Panc1 (cell line): ENCODE results near the gene FOXP2. TPM values are rescaled to one million over a fixed set of nuclear protein-coding genes. Genes with fewer than 3 reads are reported as not detected.

Experiments used
- ATAC-seq: fragments of 200-7000 bp; cut with Tn5 transposase; 2 replicates; pipeline ENCODE4 v1.9.1; 2020; ENCODE audit warnings: mild to moderate bottlenecking, moderate library complexity
- BruUV-seq: library from RNA; stranded (reverse); fragments of 400-500 nt; replicated peaks from 2 replicates; lab custom pipeline; 2021; lab: Mats Ljungman, UMichigan
- CTCF ChIA-PET: fragments of 300-600 bp; sonication (Branson Sonifier 250); formaldehyde crosslinking; loops from one replicate; lab custom pipeline; 2022; ENCODE audit warnings: antibody characterized with exemption; lab: Charles Lee
- POLR2A ChIA-PET: fragments of 300-600 bp; sonication (Branson Sonifier 250); formaldehyde crosslinking; loops from one replicate; lab custom pipeline; 2022; ENCODE audit warnings: antibody characterized with exemption; lab: Charles Lee
- DNase-seq: peaks from one replicate; pipeline ENCODE4 v3.0.0-alpha.2; 2010; ENCODE audit warnings: low read depth, low spot score
- H3K27ac ChIP-seq: 2 replicates; pipeline ENCODE4 v1.5.1; 2011; ENCODE audit warnings: mild to moderate bottlenecking, low read length, inconsistent platforms
- H3K27me3 ChIP-seq: fragments of 200-500 bp; sonication (Bioruptor generic); 2 replicates; pipeline ENCODE4 v1.6.0; 2014; ENCODE audit warnings: low read length, inconsistent platforms; ENCODE audit not compliant: control insufficient read depth, insufficient read depth
- H3K36me3 ChIP-seq: fragments of 200-500 bp; sonication (Bioruptor generic); 2 replicates; pipeline ENCODE4 v1.5.1; 2014; ENCODE audit warnings: inconsistent platforms, mild to moderate bottlenecking, low read length, moderate library complexity; ENCODE audit not compliant: control insufficient read depth, insufficient read depth
- H3K4me1 ChIP-seq: 2 replicates; pipeline ENCODE4 v1.5.1; 2011; ENCODE audit warnings: inconsistent platforms, mild to moderate bottlenecking, low read length, moderate library complexity; ENCODE audit not compliant: control insufficient read depth, insufficient read depth
- H3K4me3 ChIP-seq, 2 experiments: 2 replicates each; pipeline ENCODE4 v1.5.1; 2011 to 2012; ENCODE audit warnings: low read depth in 2 of 2, low read length in 2 of 2, mild to moderate bottlenecking in 2 of 2, inconsistent platforms in 1 of 2, moderate library complexity in 1 of 2
- H3K9me3 ChIP-seq: fragments of 200-500 bp; sonication (Bioruptor generic); 2 replicates; pipeline ENCODE4 v1.5.1; 2014; ENCODE audit warnings: low read depth, mild to moderate bottlenecking, inconsistent platforms, low read length, moderate library complexity; ENCODE audit not compliant: control insufficient read depth, insufficient read depth
- POLR2AphosphoS5 ChIP-seq: IDR thresholded peaks from 2 replicates; pipeline ENCODE4 v1.6.1; 2012; ENCODE audit warnings: mild to moderate bottlenecking, low read depth, low read length, moderate library complexity
- SIN3A ChIP-seq: IDR thresholded peaks from 2 replicates; pipeline ENCODE4 v1.6.1; 2012; ENCODE audit warnings: low read depth, mild to moderate bottlenecking, low read length, moderate library complexity, borderline replicate concordance; ENCODE audit not compliant: insufficient read depth
- TCF7L2 ChIP-seq: IDR thresholded peaks from 2 replicates; pipeline ENCODE4 v1.6.1; 2011; ENCODE audit warnings: mild to moderate bottlenecking, low read depth, low read length, inconsistent platforms
- in situ Hi-C: cut with HindIII; loops from 2 replicates; pipeline ENCODE4 v1.10.0; 2016; ENCODE audit warnings: low sequenced_read_pairs, low pct_unique_long_range_greater_than_20kb
- intact Hi-C: fragments of 100-400 bp; cut with micrococcal nuclease; formaldehyde crosslinking; loops from one replicate; pipeline ENCODE4 v1.10.0; 2022; ENCODE audit not compliant: unreplicated experiment
- total RNA-seq: library from RNA; stranded (reverse); gene quantifications from one replicate; pipeline ENCODE4 v1.2.1, GENCODE V29; 2021; ENCODE audit not compliant: unreplicated experiment
- TF ChIP-seq, protein P1 (sequence below), 2 experiments: IDR thresholded peaks; 2 replicates each; pipeline ENCODE4 v1.6.1; 2011 to 2012; ENCODE audit warnings: low read depth in 2 of 2, control low read depth in 1 of 2, low read length in 1 of 2, mild to moderate bottlenecking in 1 of 2, moderate library complexity in 1 of 2; ENCODE audit not compliant: insufficient read depth in 1 of 2
- TF ChIP-seq, protein P2 (sequence below): fragments of 450-650 bp; IDR thresholded peaks from 2 replicates; pipeline ENCODE4 v1.5.1; 2017; ENCODE audit warnings: mild to moderate bottlenecking

Gene FOXP2
- total RNA-seq, 1 experiment from 2014 or later, result 0.54 TPM

GRCh38 chr7:114722562-114722961 is 307.9 kb downstream of the FOXP2 start:
- CTCF ChIA-PET, result no interaction called here
- Histone ChIP-seq H3K4me1 (no peaks in the 10 kb centered on the region), H3K36me3 (no peaks in the 10 kb centered on the region), H3K9me3 (no peaks in the 10 kb centered on the region), H3K27ac (no peak overlapping the region), H3K27me3 (no peaks in the 10 kb centered on the region), H3K4me3 (no peak overlapping the region)
- in situ Hi-C loops (no loop called here), intact Hi-C loops (no loop called here)
- no peak for DNase-seq
- no TSS peak for BruUV-seq
- POLR2A ChIA-PET, result no interaction called here
- no peak for ATAC-seq
- TF ChIP-seq TCF7L2 (no peak), POLR2AphosphoS5 (no peak), SIN3A (no peak)
- TF ChIP-seq, protein P1, sequence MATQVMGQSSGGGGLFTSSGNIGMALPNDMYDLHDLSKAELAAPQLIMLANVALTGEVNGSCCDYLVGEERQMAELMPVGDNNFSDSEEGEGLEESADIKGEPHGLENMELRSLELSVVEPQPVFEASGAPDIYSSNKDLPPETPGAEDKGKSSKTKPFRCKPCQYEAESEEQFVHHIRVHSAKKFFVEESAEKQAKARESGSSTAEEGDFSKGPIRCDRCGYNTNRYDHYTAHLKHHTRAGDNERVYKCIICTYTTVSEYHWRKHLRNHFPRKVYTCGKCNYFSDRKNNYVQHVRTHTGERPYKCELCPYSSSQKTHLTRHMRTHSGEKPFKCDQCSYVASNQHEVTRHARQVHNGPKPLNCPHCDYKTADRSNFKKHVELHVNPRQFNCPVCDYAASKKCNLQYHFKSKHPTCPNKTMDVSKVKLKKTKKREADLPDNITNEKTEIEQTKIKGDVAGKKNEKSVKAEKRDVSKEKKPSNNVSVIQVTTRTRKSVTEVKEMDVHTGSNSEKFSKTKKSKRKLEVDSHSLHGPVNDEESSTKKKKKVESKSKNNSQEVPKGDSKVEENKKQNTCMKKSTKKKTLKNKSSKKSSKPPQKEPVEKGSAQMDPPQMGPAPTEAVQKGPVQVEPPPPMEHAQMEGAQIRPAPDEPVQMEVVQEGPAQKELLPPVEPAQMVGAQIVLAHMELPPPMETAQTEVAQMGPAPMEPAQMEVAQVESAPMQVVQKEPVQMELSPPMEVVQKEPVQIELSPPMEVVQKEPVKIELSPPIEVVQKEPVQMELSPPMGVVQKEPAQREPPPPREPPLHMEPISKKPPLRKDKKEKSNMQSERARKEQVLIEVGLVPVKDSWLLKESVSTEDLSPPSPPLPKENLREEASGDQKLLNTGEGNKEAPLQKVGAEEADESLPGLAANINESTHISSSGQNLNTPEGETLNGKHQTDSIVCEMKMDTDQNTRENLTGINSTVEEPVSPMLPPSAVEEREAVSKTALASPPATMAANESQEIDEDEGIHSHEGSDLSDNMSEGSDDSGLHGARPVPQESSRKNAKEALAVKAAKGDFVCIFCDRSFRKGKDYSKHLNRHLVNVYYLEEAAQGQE (IDR thresholded peaks at IDR 0.05; ENCODE audit: insufficient read depth in 1 of 2, low read depth in 2 of 2, low read length in 1 of 2), result no peak
- TF ChIP-seq, protein P2, sequence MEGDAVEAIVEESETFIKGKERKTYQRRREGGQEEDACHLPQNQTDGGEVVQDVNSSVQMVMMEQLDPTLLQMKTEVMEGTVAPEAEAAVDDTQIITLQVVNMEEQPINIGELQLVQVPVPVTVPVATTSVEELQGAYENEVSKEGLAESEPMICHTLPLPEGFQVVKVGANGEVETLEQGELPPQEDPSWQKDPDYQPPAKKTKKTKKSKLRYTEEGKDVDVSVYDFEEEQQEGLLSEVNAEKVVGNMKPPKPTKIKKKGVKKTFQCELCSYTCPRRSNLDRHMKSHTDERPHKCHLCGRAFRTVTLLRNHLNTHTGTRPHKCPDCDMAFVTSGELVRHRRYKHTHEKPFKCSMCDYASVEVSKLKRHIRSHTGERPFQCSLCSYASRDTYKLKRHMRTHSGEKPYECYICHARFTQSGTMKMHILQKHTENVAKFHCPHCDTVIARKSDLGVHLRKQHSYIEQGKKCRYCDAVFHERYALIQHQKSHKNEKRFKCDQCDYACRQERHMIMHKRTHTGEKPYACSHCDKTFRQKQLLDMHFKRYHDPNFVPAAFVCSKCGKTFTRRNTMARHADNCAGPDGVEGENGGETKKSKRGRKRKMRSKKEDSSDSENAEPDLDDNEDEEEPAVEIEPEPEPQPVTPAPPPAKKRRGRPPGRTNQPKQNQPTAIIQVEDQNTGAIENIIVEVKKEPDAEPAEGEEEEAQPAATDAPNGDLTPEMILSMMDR, result no peak

GRCh38 chr7:114723308-114723707 is 308.7 kb downstream of the FOXP2 start:
- no peaks in the 10 kb centered on the region for H3K9me3 ChIP-seq
- ChIA-PET CTCF (no interaction called here), POLR2A (no interaction called here)
- H3K27me3 ChIP-seq, result no peaks in the 10 kb centered on the region
- H3K4me1 ChIP-seq, result no peaks in the 10 kb centered on the region
- TF ChIP-seq SIN3A (no peak), POLR2AphosphoS5 (no peak)
- H3K36me3 ChIP-seq, result no peaks in the 10 kb centered on the region
- DNase-seq, result no peak
- BruUV-seq, result no TSS peak
- in situ Hi-C loops, result no loop called here
- H3K27ac ChIP-seq, result no peak overlapping the region
- no peak for ATAC-seq
- no peak overlapping the region for H3K4me3 ChIP-seq
- intact Hi-C loops, result no loop called here

GRCh38 chr7:114740095-114740494 is 325.5 kb downstream of the FOXP2 start:
- in situ Hi-C loops, result no loop called here
- H3K4me3 ChIP-seq, result no peak overlapping the region
- POLR2A ChIA-PET, result no interaction called here
- no peaks in the 10 kb centered on the region for H3K4me1 ChIP-seq
- TF ChIP-seq, protein P1 (IDR thresholded peaks at IDR 0.05; ENCODE audit: insufficient read depth in 1 of 2, low read depth in 2 of 2, low read length in 1 of 2), result no peak
- TF ChIP-seq SIN3A (no peak), POLR2AphosphoS5 (no peak), TCF7L2 (no peak)
- TF ChIP-seq, protein P2, result no peak
- H3K9me3 ChIP-seq, result no peaks in the 10 kb centered on the region
- no peaks in the 10 kb centered on the region for H3K27me3 ChIP-seq
- H3K36me3 ChIP-seq, result no peaks in the 10 kb centered on the region
- CTCF ChIA-PET, result no interaction called here
- ATAC-seq (no peak), DNase-seq (no peak)
- intact Hi-C loops, result no loop called here
- H3K27ac ChIP-seq, result no peak overlapping the region
- no TSS peak for BruUV-seq
